ENCODE results near the gene TTLL12.

DNA sequence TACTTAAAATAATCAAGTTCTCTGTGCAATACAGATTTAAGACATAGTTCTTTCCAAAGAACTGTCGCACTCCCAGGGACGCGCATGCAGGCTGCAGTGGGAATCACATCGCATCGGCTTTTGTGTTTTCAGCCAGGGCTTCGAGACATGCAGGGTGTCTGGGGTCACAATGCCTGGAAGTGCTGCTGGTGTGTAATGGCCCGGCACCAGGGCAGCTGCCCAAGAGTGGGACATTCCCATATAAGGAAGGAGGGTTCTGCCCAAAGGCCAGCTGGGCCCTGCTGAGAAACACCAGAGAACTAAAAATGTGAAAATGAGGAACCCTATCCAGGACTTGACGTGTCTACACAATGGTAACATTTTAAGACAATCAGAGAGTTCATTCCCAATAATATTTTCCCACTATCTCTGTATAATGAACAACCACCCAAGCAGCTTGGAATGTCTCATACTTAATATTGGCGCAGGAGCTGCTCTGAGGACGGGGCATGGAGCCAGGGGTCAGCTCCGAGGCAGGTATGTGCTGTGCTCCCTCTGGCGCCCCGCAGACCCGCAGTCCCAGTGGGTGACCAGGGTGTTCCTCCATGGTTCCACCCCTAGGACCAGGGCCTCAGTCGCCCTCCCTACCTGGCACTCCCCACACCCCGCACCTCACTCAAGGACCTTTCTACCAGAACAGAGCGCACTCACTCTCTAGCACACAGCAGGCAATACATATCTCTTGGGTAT is 55.0 kb downstream of the TTLL12 start:
- TF ChIP-seq ZNF70 (CRISPR knock-in tag; IDR thresholded peaks at IDR 0.05) (no peak), SNAI2 (CRISPR knock-in tag; IDR thresholded peaks at IDR 0.05) (no peak), CSDC2 (CRISPR knock-in tag; IDR thresholded peaks at IDR 0.05) (no peak), ARNTL (CRISPR knock-in tag; IDR thresholded peaks at IDR 0.05; ENCODE audit: borderline replicate concordance, low read depth) (no peak)

Data from SK-N-SH treated with all-trans-retinoic acid at 6 μM for 48 hours (cell line).